ENCODE measurements around the gene CCNI.
"Not testable (repeated sequence)": the region's sequence is repeated elsewhere in the genome, so short reads cannot be mapped to it uniquely, and the experiment has no call there.

Gene CCNI

DNA sequence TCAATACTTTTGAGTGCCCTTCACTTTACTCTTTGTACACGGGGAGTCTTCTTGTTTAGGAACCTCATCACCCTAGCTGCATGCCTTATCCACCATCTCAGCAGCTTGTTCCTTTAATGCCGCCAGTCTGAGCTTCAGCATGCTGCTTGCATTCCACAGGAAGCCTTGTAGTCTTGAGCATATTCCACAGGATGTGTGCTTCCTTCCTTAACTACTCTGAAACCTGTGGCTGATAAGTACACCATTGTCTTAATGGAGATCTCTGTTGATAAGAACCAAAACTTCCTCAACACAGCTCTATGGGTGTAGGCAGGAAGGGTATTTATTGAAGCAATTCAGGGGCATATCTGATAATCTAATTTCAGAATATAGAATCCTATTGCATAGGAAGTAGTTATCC is 24.4 kb upstream of the CCNI start:
- FAIRE-seq: no peak
- no peak for DNase-seq (ENCODE audit: insufficient read length)
- no peak for TF ChIP-seq TAF1 (IDR thresholded peaks at IDR 0.05; ENCODE audit: borderline replicate concordance, low read depth, low read length)
- no peak for TF ChIP-seq POLR2A (IDR thresholded peaks at IDR 0.05; ENCODE audit: low read depth, low read length)
- TF ChIP-seq POLR2AphosphoS5 (IDR thresholded peaks at IDR 0.05; ENCODE audit: low read depth, low read length): no peak

DNA sequence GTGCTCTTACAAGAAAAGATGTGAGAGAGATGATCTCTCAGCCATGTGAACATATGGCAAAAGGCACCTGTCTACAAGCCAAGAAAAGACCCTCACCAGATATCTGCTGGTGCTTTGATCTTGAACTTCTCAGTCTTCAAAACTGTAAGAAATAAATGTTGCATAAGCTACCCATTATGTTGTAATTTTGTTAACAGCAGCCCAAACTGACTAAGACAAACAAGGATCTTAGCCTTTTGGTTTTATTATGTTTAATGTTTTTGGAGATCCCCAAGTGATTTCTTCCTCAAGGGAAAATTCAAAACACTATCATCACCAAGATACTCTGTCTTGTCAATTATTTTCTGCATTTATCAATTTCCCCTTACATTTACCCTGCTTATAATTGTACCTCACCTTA is 21.8 kb upstream of the CCNI start:
- TF ChIP-seq POLR2A (IDR thresholded peaks at IDR 0.05; ENCODE audit: low read depth, low read length) (no peak), TAF1 (IDR thresholded peaks at IDR 0.05; ENCODE audit: borderline replicate concordance, low read depth, low read length) (no peak), POLR2AphosphoS5 (IDR thresholded peaks at IDR 0.05; ENCODE audit: low read depth, low read length) (no peak)
- FAIRE-seq: no peak

DNA sequence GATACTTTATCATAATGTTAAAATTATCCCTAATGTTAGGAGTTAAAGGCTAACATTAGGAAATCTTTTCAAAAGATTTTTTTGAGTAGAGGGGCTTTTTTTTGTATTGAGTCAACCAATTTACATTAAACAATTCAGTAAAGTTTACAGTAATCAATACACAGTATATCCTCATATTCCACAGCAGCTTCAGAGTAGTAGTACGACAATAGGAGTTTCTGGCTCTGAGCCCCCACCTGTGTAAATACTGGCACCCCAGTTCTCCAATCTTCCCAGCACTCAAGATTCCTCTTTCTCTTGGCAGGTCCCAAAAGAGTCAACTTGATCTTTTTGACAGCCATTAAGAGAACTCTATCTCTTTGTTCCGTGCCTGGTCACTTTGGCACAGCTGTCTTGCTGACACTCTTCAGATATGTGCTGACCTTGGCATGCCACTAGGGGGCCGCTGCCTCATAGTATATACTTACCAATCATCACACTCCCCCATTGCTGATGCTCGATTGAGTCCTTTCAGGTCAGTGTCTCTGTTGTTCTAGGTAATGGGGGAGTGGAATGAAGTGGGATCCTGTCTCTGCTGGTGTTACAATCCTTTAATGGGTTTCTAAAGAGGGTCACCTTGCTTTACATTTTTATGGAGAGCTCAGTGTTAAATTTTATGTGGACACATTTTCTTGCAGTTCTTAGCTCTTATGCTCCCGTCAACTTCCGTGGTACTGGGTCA is 19.5 kb upstream of the CCNI start:
- peak; percentile 29 for DNase-seq (ENCODE audit: insufficient read length)
- TF ChIP-seq POLR2AphosphoS5 (IDR thresholded peaks at IDR 0.05; ENCODE audit: low read depth, low read length): no peak
- TF ChIP-seq POLR2A (IDR thresholded peaks at IDR 0.05; ENCODE audit: low read depth, low read length): no peak
- no peak for TF ChIP-seq TAF1 (IDR thresholded peaks at IDR 0.05; ENCODE audit: borderline replicate concordance, low read depth, low read length)
- peak; percentile 97 for FAIRE-seq

More for the DNA sequence above, 21.8 kb upstream of the CCNI start:
- no peak for DNase-seq (ENCODE audit: insufficient read length)

DNA sequence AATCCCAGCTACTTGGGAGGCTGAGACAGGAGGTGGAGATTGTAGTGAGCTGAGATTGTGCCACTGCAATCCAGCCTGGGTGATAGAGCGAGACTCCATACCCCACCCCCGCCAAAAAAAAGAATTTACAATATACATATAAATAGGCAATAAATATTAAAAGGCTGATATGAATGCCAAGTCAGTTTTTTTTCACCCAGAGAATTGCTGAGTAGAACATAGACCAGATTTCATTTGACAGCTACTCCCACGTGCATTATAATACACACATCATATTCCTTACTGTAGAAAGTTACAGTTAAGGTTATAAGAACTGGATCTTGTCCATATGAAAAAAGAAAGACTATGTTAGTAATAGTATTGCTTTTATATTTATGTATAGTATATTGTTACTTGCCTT is 18.7 kb upstream of the CCNI start:
- DNase-seq (ENCODE audit: insufficient read length) (no peak), FAIRE-seq (no peak)
- no peak for TF ChIP-seq POLR2A (IDR thresholded peaks at IDR 0.05; ENCODE audit: low read depth, low read length)

DNA sequence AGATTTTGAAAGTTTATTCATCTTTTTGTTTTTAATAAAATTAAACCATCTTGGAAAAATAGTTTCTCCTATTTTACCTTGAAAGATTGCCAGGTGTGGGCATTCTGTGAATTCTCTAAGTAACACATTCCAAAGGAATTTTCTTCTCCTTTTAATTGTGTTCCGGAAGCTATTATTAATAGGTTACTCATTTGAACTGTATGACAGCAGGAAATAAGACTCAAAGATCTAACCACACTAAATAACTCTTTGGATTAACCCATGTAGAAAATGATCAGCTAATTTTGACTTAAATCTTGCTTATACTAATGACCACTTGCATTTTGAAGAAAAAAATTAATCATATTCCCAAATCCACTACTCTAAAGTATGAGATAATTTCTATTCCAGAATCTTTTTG is 17.6 kb upstream of the CCNI start:
- no peak for DNase-seq (ENCODE audit: insufficient read length)
- FAIRE-seq: no peak
- no peak for TF ChIP-seq POLR2A (IDR thresholded peaks at IDR 0.05; ENCODE audit: low read depth, low read length)
- TF ChIP-seq POLR2AphosphoS5 (IDR thresholded peaks at IDR 0.05; ENCODE audit: low read depth, low read length): no peak
- no peak for TF ChIP-seq TAF1 (IDR thresholded peaks at IDR 0.05; ENCODE audit: borderline replicate concordance, low read depth, low read length)

DNA sequence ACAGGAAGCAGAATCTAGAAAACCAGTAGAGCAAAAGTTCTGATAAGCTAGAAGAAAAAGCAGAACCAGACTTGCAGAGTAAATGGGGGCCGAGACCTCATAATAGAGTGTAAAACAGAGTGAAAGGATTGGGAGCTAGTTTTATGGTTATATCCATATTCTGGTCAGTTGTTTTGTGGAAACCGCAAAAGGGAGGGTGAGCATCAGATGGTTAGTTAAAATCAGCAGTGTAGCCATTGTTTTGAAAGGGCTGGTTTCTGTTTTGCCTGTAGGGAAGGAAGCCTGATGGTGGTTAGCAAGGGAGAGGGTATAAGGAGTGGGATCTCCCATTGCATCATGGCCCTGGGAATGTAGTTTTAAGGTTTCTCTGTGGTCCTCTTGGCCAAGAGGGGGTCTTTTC is 17.2 kb upstream of the CCNI start:
- DNase-seq (ENCODE audit: insufficient read length) (no peak), FAIRE-seq (no peak)

DNA sequence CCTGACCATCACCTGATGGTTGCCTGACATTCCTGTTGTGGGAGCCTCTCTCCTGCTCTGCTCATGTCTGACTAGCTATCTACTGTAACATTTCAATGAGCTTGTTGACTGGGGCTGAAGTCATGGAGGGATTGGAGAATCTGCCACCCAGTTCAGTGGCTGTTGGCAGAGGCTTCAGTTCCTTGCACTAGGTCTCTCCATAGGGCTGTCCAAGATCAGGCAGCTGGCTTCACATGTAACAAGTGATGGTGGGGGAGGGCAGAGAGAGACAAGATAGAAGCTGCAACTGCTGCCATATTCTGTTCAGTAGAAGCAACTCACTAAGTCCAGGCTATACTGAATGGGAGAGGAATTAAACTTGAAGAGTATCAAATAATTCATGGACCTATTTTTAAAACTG is 14.1 kb upstream of the CCNI start:
- DNase-seq (ENCODE audit: insufficient read length): no peak
- TF ChIP-seq POLR2AphosphoS5 (IDR thresholded peaks at IDR 0.05; ENCODE audit: low read depth, low read length) (no peak), TAF1 (IDR thresholded peaks at IDR 0.05; ENCODE audit: borderline replicate concordance, low read depth, low read length) (no peak), POLR2A (IDR thresholded peaks at IDR 0.05; ENCODE audit: low read depth, low read length) (no peak)
- no peak for FAIRE-seq

More for the DNA sequence above, 17.2 kb upstream of the CCNI start:
- TF ChIP-seq POLR2AphosphoS5 (IDR thresholded peaks at IDR 0.05; ENCODE audit: low read depth, low read length) (no peak), TAF1 (IDR thresholded peaks at IDR 0.05; ENCODE audit: borderline replicate concordance, low read depth, low read length) (no peak), POLR2A (IDR thresholded peaks at IDR 0.05; ENCODE audit: low read depth, low read length) (no peak)

DNA sequence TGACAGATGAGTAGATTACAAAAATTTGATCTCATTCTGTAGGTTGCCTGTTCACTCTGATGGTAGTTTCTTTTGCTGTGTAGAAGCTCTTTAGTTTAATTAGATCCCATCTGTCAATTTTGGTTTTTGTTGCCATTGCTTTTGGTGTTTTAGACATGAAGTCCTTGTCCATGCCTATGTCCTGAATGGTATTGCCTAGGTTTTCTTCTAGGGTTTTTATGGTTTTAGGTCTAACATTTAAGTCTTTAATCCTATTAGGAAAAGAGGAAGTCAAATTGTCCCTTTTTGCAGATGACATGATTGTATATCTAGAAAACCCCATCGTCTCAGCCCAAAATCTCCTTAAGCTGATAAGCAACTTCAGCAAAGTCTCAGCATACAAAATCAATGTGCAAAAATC is 11.2 kb upstream of the CCNI start:
- DNase-seq (ENCODE audit: insufficient read length); FAIRE-seq: not testable (repeated sequence)

DNA sequence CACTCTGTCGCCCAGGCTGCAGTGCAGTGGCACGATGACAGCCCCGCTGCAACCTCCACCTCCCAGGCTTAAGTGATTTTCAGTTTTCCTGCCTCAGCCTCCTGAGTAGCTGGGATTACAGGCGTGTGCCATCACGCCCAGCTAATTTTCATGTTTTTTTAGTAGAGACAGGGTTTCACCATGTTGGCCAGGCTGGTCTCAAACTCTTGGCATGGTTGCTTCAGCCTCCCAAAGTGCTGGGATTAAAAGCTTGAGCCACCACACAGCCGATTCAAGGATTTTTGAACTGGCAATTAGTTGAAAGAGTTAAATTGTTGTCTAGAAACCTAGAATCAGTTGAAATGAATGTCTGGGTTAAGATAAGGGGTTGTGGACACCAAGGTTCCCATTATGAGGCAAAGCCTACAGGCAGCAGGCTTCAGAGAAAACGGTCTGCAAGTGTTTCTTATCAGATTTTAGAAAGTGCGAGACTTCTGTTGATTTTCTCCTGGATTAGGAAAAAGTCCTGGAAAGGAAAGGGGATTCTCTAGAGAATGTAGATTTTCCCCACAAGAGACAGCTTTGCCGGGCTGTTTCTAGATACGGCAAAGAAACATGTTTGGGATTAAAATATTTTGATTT is 8.3 kb upstream of the CCNI start:
- no peak for TF ChIP-seq TAF1 (IDR thresholded peaks at IDR 0.05; ENCODE audit: borderline replicate concordance, low read depth, low read length)
- TF ChIP-seq POLR2A (IDR thresholded peaks at IDR 0.05; ENCODE audit: low read depth, low read length): no peak
- no peak for TF ChIP-seq POLR2AphosphoS5 (IDR thresholded peaks at IDR 0.05; ENCODE audit: low read depth, low read length)
- DNase-seq (ENCODE audit: insufficient read length) (no peak), FAIRE-seq (no peak)

DNA sequence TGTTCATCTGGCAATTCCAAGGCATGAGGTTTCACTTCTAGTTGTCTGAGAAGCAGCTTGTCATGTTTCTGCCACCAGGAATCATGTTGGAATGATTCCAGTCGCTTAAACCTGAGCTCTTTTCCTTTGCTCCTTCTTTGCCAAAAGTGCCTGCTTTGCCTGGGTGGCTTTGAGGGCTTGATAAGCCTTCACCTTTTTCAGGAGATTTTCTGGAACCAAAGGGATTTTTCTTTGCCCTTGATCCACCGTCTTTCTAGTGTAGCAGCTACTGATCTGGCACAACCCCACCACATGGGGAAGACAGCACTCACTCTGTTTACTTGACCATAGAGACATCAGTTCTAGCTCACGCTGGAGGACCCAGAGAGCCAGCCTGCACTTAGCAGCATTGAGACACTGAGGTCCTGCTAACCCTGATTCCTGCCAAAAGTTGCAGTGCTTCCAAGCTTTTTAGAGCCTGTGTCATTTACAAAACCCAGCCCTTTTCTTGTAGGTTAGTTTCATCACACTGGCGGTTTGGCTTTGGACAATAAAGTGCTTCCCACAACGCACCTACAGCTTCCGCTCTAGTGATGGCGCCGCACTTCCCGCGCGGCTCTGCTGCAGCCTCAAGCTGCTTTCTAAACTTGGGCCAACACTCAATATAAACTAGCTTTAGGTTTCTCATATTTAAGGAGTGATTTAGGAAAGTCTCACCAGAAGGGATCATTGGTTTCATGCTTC is 7.3 kb upstream of the CCNI start:
- TF ChIP-seq TAF1 (IDR thresholded peaks at IDR 0.05; ENCODE audit: borderline replicate concordance, low read depth, low read length) (no peak), POLR2AphosphoS5 (IDR thresholded peaks at IDR 0.05; ENCODE audit: low read depth, low read length) (no peak), POLR2A (IDR thresholded peaks at IDR 0.05; ENCODE audit: low read depth, low read length) (no peak)
- DNase-seq (ENCODE audit: insufficient read length) (no peak), FAIRE-seq (no peak)

DNA sequence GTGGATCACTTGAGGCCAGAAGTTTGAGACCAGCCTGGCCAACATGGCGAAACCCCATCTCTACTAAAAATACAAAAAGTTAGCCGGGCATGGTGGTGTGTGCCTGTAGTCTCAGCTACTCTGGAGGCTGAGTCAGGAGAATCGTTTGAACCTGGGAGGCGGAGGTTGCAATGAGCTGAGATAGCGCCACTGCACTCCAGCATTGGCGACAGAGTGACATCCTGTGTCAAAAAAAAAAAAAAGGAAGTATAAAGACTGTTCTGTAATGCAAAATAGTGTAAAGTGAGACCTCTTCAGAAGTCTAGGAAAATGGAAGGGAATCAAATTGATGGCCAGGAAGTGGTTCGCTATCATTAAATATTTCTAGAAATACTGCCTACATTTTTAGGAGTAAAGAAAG is 5.0 kb upstream of the CCNI start:
- FAIRE-seq: not testable (repeated sequence)

DNA sequence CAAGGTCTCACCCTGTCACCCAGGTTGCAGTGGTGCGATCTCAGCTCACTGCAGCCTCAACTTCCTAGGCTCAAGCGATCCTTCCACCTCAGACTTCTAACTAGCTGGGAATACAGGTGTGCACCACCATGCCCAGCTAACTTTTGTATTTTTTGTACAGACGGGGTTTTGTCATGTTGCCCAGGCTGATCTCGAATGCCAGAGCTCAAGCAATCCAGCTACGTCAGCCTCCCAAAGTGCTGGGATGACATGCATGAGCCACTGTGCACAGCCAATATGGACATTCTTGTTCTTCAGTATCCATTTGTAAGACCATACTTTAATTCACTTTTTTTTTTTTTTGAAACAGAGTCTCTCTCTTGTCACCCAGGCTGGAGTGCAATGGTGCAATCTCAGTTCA is 3.5 kb upstream of the CCNI start:
- DNase-seq (ENCODE audit: insufficient read length): no peak
- no peak for FAIRE-seq
- TF ChIP-seq TAF1 (IDR thresholded peaks at IDR 0.05; ENCODE audit: borderline replicate concordance, low read depth, low read length): no peak
- TF ChIP-seq POLR2AphosphoS5 (IDR thresholded peaks at IDR 0.05; ENCODE audit: low read depth, low read length): no peak
- TF ChIP-seq POLR2A (IDR thresholded peaks at IDR 0.05; ENCODE audit: low read depth, low read length): no peak

More for the DNA sequence above, 5.0 kb upstream of the CCNI start:
- not testable (repeated sequence) for DNase-seq (ENCODE audit: insufficient read length)
